ENCODE measurements around the gene TBX6. TPM values are rescaled to one million over a fixed set of nuclear protein-coding genes. Genes with fewer than 3 reads are reported as not detected.

TBX6 gene
- total RNA-seq, 2 donors from 2014 or later: 0.43 TPM; not detected in 1

DNA sequence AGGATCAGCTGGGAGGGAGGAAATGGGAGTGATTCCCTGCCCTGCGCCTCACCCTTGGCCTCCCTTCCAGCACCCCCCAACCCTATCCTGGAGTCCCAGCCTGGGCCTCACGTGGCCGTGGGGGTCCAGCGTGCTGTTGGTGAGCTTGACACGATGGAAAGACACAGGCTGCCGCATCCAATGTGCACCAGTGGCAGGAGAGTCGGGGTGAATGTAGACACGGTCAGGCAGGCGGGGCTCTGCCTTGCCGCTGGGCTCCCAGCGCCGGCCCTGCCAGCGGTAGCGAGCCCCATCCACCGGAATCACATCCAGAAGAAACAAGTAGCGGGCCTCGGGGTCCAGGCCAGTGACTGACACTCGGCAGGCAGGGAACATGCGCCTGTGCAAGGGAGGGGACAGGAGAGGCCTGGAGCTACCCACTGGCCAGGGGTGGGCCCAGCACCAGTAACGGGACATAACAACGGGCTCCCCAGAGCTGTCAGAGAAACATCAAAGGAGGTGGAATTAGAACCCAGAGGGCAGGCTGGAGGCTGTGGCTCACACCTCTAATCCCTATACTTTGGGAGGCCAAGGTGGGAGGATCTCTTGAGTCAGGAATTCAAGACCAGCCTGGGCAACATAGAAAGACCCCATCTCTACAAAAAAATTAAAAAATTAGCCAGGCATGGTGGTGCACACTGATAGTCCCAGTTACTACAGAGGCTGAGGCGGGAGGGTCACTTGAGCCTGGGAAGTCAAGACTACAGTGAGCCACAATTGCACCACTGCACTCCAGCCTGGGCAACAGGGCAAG is 2.7 kb downstream of the TBX6 start:
- TF ChIP-seq, protein P1, sequence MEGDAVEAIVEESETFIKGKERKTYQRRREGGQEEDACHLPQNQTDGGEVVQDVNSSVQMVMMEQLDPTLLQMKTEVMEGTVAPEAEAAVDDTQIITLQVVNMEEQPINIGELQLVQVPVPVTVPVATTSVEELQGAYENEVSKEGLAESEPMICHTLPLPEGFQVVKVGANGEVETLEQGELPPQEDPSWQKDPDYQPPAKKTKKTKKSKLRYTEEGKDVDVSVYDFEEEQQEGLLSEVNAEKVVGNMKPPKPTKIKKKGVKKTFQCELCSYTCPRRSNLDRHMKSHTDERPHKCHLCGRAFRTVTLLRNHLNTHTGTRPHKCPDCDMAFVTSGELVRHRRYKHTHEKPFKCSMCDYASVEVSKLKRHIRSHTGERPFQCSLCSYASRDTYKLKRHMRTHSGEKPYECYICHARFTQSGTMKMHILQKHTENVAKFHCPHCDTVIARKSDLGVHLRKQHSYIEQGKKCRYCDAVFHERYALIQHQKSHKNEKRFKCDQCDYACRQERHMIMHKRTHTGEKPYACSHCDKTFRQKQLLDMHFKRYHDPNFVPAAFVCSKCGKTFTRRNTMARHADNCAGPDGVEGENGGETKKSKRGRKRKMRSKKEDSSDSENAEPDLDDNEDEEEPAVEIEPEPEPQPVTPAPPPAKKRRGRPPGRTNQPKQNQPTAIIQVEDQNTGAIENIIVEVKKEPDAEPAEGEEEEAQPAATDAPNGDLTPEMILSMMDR (IDR thresholded peaks at IDR 0.05): no peak
- peaks cover 0 to 36% of the 10 kb centered on the region in 2 donors for H3K4me1 ChIP-seq
- no peak overlapping the region for H3K4me3 ChIP-seq
- DNase-seq (ENCODE audit: low spot score): no peak
- H3K27ac ChIP-seq: no peak overlapping the region
- peaks cover 25% of the 10 kb centered on the region for H3K36me3 ChIP-seq
- H3K9me3 ChIP-seq: no peaks in the 10 kb centered on the region
- no peaks in the 10 kb centered on the region for H3K27me3 ChIP-seq

DNA sequence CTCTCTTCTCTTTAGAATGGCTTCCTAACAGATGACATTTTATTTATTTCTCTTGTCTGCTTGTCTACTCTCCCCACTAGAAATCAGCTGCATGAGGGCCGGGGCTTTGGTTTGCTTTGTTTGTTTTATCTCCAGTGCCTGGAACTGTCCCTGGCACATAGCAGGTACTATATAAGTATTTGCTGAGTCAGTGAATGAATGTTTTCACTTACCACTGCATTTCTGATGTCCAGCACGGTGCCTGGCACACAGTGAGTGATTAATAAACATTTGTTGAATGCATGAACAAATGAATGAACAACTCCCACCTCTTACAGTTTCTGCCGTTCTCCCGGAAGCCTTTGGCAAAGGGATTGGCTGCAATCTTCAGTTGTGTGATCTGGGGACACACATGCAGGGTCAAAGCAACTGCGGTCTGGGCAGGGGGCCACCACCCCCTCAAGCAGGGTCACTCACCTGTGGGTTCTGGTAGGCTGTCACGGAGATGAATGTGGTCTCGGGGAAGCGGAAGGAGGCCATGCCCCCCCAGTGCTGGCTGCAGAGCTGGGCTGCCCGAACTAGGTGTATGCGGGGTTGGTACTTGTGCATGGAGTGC is 3.4 kb downstream of the TBX6 start:
- Histone ChIP-seq H3K27ac (no peak overlapping the region), H3K4me3 (no peak overlapping the region), H3K27me3 (no peaks in the 10 kb centered on the region), H3K36me3 (peaks cover 25% of the 10 kb centered on the region), H3K9me3 (no peaks in the 10 kb centered on the region), H3K4me1 (peaks cover 0 to 35% of the 10 kb centered on the region in 2 donors)
- DNase-seq (ENCODE audit: low spot score): no peak
- TF ChIP-seq, protein P1 (IDR thresholded peaks at IDR 0.05): no peak

DNA sequence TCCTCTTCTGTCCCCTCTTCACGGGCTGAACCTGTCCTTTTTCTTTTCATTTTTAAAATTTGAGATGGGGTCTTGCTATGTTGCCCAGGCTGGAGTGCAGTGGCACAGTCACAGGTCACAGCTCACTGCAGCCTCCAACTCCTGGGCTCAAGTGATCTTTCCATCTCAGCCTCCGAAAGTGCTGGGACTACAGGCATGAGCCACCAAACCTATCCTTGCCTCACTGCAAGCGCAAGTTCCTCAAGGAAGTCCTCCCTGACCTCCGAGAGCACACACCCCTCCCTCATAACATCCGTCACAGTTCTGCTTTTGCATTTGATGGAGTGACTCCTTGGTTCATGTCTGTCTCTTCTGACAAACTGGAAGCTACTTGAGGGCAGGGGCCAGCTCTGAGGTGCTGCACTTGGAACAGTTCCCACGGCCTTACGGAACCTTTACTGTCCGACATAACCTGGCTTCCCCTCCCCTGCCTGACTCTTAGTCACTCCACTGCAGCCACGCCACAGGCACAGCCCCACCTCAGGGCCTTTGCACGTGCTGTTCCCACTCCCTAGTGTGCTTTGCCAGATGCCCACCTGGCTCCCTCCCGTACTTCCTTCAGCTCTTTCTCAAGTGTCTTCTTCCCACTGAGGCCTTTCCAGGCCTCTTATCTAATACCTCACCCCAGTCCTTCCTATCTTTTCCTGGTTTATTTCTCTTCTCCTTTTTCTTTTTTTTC is 4.4 kb downstream of the TBX6 start:
- DNase-seq (ENCODE audit: low spot score): no peak
- peaks cover 0 to 25% of the 10 kb centered on the region in 2 donors for H3K4me1 ChIP-seq
- no peak overlapping the region for H3K4me3 ChIP-seq
- no peaks in the 10 kb centered on the region for H3K27me3 ChIP-seq
- H3K9me3 ChIP-seq: no peaks in the 10 kb centered on the region
- TF ChIP-seq, protein P1 (IDR thresholded peaks at IDR 0.05): no peak
- no peak overlapping the region for H3K27ac ChIP-seq
- peaks cover 33% of the 10 kb centered on the region for H3K36me3 ChIP-seq

DNA sequence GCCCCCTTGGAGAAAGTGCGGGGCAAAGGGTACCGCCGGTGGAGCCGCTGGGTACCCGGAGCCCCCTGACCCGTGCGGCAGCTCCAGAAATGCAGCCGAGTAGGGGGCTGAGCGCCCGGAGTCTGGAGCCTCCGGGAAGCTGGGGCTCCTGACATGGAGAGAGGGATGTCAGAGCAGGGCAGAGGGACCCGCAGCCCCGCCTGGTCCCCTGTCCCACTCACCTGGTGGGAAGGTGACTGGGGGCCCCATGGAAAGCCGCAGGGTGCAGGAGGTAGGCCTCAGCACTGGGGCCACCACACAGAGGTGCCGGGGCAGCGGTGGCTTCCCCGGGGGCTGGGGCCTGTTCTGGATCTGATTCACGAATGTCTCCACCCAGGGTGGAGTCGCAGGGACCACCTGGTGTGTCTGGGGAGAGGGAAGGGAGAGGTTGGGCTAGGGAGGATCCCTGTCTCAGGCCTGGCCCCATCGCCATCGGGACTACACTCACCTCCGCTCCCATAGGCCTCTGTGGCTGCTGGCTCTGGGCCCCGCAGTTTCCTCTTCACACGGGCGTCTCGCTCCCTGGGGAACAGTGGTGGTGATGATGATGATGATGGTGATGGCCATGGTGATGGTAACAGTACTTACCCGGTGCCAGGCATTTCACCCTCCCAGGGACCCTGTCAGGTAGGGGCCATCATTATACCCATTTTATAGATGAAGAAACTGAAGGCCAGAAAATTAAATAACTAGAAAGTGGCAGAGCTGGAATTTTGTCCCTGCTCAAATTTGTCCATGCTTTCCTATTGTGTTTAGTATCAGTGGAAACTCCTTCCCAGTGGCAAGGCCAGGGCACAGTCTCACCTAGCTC is 5.2 kb downstream of the TBX6 start:
- Histone ChIP-seq H3K27me3 (no peaks in the 10 kb centered on the region), H3K4me3 (no peak overlapping the region), H3K9me3 (no peaks in the 10 kb centered on the region), H3K27ac (no peak overlapping the region), H3K36me3 (peaks cover 40% of the 10 kb centered on the region), H3K4me1 (peaks cover 0 to 19% of the 10 kb centered on the region in 2 donors)
- TF ChIP-seq, protein P1 (IDR thresholded peaks at IDR 0.05): no peak
- DNase-seq (ENCODE audit: low spot score): no peak

DNA sequence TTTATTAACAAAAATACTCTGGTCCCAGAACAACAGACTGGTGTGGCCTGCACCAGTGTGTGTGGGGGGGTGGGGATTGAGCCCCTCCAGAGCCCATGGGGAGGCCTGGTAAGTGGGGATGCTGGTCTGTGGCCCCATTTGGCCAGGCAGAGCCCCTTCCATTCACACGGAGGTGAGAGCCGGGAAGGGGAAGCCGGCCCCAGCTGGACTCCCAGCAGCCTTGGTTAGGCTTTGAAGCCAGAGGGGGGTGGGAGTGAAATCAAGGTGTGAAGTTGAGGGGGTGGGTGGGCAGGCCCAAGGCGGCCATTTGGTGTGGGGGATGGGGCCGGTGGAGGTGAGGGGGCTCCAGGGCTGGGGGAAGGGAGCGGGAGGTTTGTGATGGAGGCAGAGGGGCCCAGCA is 5.9 kb downstream of the TBX6 start:
- Histone ChIP-seq H3K9me3 (no peaks in the 10 kb centered on the region), H3K27ac (peak overlapping the region; percentile 12 to 61), H3K4me1 (peaks cover 0 to 12% of the 10 kb centered on the region in 2 donors), H3K27me3 (no peaks in the 10 kb centered on the region), H3K4me3 (no peak overlapping the region), H3K36me3 (peaks cover 47% of the 10 kb centered on the region)
- no peak for DNase-seq (ENCODE audit: low spot score)
- TF ChIP-seq, protein P1 (IDR thresholded peaks at IDR 0.05): no peak
